Osteoblast (primary cell): ENCODE data around the gene SLC27A2. TPM values are rescaled to one million over a fixed set of nuclear protein-coding genes. Genes with fewer than 3 reads are reported as not detected.

Source experiments
- DNase-seq: peaks from one replicate; pipeline ENCODE4 v3.0.0; 2011; ENCODE audit warnings: low spot score, mixed read lengths; ENCODE audit not compliant: insufficient read length; ENCODE audit errors: missing footprints
- H2AFZ ChIP-seq: 2 replicates; pipeline ENCODE4 v1.6.0; 2011; ENCODE audit warnings: mild to moderate bottlenecking, low read length
- H3K27ac ChIP-seq: 2 replicates; pipeline ENCODE4 v1.5.1; 2011; ENCODE audit warnings: mild to moderate bottlenecking, low read depth, low read length, moderate library complexity
- H3K27me3 ChIP-seq: 2 replicates; pipeline ENCODE4 v1.6.0; 2012; ENCODE audit warnings: mild to moderate bottlenecking, control low read depth, inconsistent platforms, low read length, moderate library complexity; ENCODE audit not compliant: insufficient read depth
- H3K36me3 ChIP-seq: 2 replicates; pipeline ENCODE4 v1.5.1; 2011; ENCODE audit warnings: mild to moderate bottlenecking, low read length, control low read depth, moderate library complexity; ENCODE audit not compliant: insufficient read depth
- H3K4me1 ChIP-seq: 2 replicates; pipeline ENCODE4 v1.5.1; 2011; ENCODE audit warnings: mild to moderate bottlenecking, low read length, control low read depth, moderate library complexity; ENCODE audit not compliant: insufficient read depth
- H3K4me2 ChIP-seq: 2 replicates; pipeline ENCODE4 v1.6.0; 2011; ENCODE audit warnings: mild to moderate bottlenecking, low read length; ENCODE audit not compliant: insufficient read depth
- H3K4me3 ChIP-seq: fragments of 200-600 bp; sonication (generic); 3 replicates; pipeline ENCODE4 v1.5.1; 2012; ENCODE audit warnings: mild to moderate bottlenecking, low read length, inconsistent platforms; ENCODE audit not compliant: insufficient read depth
- H3K79me2 ChIP-seq: 2 replicates; pipeline ENCODE4 v1.6.0; 2012; ENCODE audit warnings: mild to moderate bottlenecking, low read length, control low read depth, inconsistent platforms; ENCODE audit not compliant: insufficient read depth
- H3K9me3 ChIP-seq: 2 replicates; pipeline ENCODE4 v1.5.1; 2011; ENCODE audit warnings: low read depth, low read length, control low read depth
- H4K20me1 ChIP-seq: 2 replicates; pipeline ENCODE4 v1.6.0; 2012; ENCODE audit warnings: mild to moderate bottlenecking, low read length, control low read depth; ENCODE audit not compliant: insufficient read depth
- total RNA-seq: library from RNA; depleted of rRNA; stranded (reverse); fragments of >200 nt; gene quantifications from 2 replicates; pipeline ENCODE4 v1.2.3, GENCODE V29; 2012
- TF ChIP-seq, protein P1 (sequence below): IDR thresholded peaks from 2 replicates; pipeline ENCODE4 v1.5.1; 2011; ENCODE audit warnings: mild to moderate bottlenecking, low read depth, low read length, moderate library complexity; ENCODE audit errors: extremely low read depth

The SLC27A2 gene
- total RNA-seq, 1 donor: not detected

GRCh38 chr15:50222181-50222580 lies 40.2 kb downstream of the SLC27A2 start:
- Histone ChIP-seq H4K20me1 (no peaks in the 10 kb centered on the region), H3K27ac (no peak overlapping the region), H3K27me3 (peaks cover 49% of the 10 kb centered on the region), H3K4me3 (no peak overlapping the region), H3K4me1 (peaks cover 2% of the 10 kb centered on the region), H3K4me2 (no peak overlapping the region), H3K79me2 (no peaks in the 10 kb centered on the region), H3K36me3 (no peaks in the 10 kb centered on the region), H3K9me3 (no peaks in the 10 kb centered on the region), H2AFZ (no peak overlapping the region)
- TF ChIP-seq, protein P1, sequence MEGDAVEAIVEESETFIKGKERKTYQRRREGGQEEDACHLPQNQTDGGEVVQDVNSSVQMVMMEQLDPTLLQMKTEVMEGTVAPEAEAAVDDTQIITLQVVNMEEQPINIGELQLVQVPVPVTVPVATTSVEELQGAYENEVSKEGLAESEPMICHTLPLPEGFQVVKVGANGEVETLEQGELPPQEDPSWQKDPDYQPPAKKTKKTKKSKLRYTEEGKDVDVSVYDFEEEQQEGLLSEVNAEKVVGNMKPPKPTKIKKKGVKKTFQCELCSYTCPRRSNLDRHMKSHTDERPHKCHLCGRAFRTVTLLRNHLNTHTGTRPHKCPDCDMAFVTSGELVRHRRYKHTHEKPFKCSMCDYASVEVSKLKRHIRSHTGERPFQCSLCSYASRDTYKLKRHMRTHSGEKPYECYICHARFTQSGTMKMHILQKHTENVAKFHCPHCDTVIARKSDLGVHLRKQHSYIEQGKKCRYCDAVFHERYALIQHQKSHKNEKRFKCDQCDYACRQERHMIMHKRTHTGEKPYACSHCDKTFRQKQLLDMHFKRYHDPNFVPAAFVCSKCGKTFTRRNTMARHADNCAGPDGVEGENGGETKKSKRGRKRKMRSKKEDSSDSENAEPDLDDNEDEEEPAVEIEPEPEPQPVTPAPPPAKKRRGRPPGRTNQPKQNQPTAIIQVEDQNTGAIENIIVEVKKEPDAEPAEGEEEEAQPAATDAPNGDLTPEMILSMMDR: no peak
- DNase-seq: no peak

DNA sequence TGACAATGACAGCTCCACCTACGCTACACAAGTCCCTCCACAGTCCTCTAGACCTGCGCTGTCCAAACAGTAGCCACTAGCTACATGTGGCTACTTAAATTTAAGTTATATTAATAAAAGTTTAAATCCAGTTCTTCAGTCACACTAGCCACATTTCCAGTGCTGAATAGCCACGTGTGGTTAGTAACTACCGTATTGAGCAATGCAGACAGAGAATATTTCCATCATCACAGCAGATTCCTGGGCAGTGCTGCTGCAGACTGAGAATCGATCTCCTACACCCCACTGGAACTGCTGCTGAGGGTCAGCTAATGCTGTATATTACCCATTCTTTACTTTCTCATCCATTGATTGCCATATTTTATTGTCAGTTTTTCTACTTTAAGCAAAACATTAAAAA lies 42.6 kb downstream of the SLC27A2 start:
- no peaks in the 10 kb centered on the region for H3K79me2 ChIP-seq
- no peak for DNase-seq

DNA sequence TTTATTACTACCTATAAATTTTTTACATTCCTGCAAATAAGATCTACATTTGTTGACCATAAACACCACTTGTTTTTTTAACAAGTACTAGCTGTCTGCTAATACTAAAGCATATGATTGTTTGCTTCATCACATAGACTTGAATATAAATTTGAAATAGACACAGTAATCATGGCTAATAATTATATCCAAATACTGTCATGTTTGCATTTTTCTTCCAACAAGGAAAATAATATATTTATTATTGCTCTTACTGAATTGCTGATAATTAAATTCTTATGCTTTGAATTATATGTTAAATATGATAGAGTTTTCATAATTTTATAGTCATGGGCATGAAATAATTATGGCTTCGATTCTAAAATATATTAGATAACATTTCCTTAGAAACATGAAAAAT lies 43.1 kb downstream of the SLC27A2 start:
- H3K4me2 ChIP-seq: no peak overlapping the region
- H3K27ac ChIP-seq: no peak overlapping the region
- H3K9me3 ChIP-seq: no peaks in the 10 kb centered on the region
- no peaks in the 10 kb centered on the region for H4K20me1 ChIP-seq
- no peaks in the 10 kb centered on the region for H3K79me2 ChIP-seq
- no peak for DNase-seq
- no peak overlapping the region for H3K4me3 ChIP-seq
- no peaks in the 10 kb centered on the region for H3K36me3 ChIP-seq
- H3K4me1 ChIP-seq: peaks cover 3% of the 10 kb centered on the region
- peaks cover 33% of the 10 kb centered on the region for H3K27me3 ChIP-seq
- TF ChIP-seq, protein P1: no peak
- no peak overlapping the region for H2AFZ ChIP-seq

More for the DNA sequence above, 42.6 kb downstream of the SLC27A2 start:
- Histone ChIP-seq H3K36me3 (no peaks in the 10 kb centered on the region), H2AFZ (no peak overlapping the region), H3K4me1 (peaks cover 3% of the 10 kb centered on the region), H3K4me2 (no peak overlapping the region), H3K27me3 (peaks cover 35% of the 10 kb centered on the region), H3K9me3 (no peaks in the 10 kb centered on the region), H4K20me1 (no peaks in the 10 kb centered on the region), H3K27ac (no peak overlapping the region), H3K4me3 (no peak overlapping the region)
- TF ChIP-seq, protein P1: no peak

- Histone ChIP-seq H3K4me1 (peaks cover 3% of the 10 kb centered on the region), H4K20me1 (no peaks in the 10 kb centered on the region), H3K4me2 (no peak overlapping the region), H3K36me3 (no peaks in the 10 kb centered on the region), H3K4me3 (no peak overlapping the region), H2AFZ (no peak overlapping the region), H3K27ac (no peak overlapping the region), H3K9me3 (no peaks in the 10 kb centered on the region), H3K27me3 (peaks cover 25% of the 10 kb centered on the region), H3K79me2 (no peaks in the 10 kb centered on the region)
- DNase-seq: no peak
- TF ChIP-seq, protein P1: no peak
Observed at GRCh38 chr15:50225938-50226337, 43.9 kb downstream of the SLC27A2 start.
